SU-DHL-6 (cell line): ENCODE results near the gene COG2.

Source experiments
- CTCF ChIP-seq: fragments of 200-600 bp; sonication (generic); IDR thresholded peaks from one replicate; pipeline ENCODE4 v1.5.1; 2017; ENCODE audit warnings: antibody characterized with exemption, mild to moderate bottlenecking, low read length, moderate library complexity; ENCODE audit not compliant: insufficient read depth, poor library complexity, severe bottlenecking
- EZH2phosphoT487 ChIP-seq: fragments of 200-600 bp; sonication (generic), shearing (Covaris generic); conservative IDR thresholded peaks from 2 replicates; pipeline ENCODE4 v1.6.1; 2018; ENCODE audit warnings: mild to moderate bottlenecking, antibody characterized with exemption, low read length, moderate library complexity, mixed read lengths

DNA sequence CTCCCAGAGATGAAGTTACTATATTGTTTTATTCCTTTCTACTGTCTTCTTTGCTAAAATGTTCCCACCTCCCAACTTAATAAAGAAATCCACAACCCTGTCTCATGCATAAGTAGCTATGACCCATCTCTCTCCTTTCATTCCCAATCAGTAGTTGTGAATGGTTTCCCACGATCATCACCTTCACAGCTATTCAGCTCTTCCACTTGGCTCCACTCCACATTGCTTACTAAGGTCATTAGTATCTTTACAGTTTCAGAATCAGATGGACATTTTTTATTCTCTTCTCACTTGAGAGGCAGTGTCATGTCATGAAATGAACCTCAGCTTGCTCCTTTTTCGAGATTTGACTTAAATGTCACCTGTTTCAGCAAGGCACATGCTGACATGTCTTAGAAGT is 47.1 kb upstream of the COG2 start:
- TF ChIP-seq CTCF (no peak), EZH2phosphoT487 (no peak)
